Stimulated activated CD8-positive, alpha-beta memory T cell treated with anti-CD3 and anti-CD28 coated beads, Interleukin-7, amount 100 ng/mL, for 48 hours (primary cell): ENCODE data around the gene NAPSA.

Source experiments
- DNase-seq, 2 donors: peaks; one replicate each; pipeline ENCODE4 v3.0.0-alpha.2; 2020; ENCODE audit warnings: low read depth in 1 of 2; ENCODE audit errors: extremely low read depth in 1 of 2

The NAPSA gene

DNA sequence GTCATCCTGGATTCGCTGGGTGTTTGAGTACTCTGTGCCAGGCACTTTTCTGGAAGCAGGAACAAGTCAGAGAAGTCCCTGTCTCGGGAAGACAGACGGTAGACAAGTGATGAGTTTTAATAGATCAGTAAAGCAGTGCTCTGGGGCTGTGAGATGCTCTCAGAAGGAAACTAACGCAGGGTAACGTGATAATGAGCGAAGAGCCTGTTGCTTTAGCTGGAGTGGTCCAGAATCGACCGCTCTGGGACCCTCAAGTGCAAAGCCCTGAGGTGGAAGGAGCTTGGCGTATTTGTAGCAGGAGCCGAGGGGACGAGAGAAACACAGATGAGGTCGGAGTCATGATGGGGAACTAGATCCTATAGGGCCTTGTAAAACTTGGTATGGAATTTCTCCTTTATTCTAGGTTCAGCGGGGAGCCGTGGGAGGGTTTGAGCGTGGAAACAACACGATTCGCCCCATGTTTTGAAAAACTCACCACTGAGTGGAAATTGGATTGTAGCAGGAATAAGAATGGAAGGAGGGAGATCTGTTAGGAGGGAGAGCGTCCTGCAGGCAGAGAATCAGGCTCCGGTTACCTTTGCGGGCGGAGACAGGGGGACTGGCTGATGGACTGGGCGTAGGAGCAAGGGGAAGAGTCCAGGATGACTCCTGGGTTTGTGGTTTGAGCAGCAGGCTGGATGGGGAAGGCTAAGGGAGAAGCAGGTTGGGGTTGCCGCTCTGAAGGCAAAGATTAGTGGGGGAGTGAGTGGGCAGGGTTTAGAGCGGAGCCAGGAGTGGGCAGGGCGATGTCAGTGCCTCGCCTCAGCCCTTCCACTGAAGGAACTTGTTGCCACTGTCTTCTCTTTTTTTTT is 19.5 kb upstream of the NAPSA start:
- no peak for DNase-seq

DNA sequence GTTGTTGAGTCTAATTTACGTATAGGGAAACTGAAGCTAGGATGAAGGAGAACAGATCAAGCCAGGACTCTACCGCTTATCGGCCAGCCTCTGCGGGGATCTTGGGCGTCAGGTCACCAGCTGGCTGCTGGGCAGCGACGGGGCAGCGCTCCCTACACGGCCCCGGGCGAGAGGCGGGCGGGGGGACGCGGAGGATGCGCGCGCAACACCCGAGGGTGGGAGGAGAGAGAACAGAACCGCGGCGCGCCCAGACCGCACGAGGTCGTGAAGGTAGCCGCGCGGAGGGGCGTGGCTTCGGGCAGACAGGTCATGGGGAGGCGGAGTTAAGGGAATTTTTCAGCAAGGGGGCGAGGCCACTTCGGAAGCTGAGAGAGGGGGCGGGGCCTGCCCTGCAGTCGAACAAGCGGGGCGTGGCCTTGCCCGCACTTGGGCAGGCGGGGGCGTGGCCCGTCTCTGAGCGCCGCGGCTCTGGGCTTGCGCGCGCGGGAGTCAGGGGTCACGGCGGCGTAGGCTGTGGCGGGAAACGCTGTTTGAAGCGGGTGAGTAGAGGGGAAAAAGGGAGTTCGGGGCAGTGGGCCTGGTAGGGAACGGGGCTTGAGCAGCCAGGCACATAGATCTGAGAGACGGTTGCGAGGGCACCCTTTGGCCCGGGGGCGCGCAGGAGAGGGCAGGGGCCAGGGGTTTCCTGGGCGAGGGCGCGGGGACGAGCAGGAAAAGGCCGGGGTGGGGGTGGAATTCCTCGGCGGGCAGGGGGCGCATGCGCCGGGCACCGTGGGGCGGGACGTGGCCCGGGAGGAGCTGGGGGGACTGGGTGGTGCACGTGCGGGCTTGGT is 18.6 kb upstream of the NAPSA start, which contains the start of gene POLD1:
POLD1 (plus strand) TSS at position 496 of the 833 bp plus-strand sequence. CDS start 14,505 bp downstream, outside the sequence.
- peak; percentile 96 to 98 for DNase-seq

DNA sequence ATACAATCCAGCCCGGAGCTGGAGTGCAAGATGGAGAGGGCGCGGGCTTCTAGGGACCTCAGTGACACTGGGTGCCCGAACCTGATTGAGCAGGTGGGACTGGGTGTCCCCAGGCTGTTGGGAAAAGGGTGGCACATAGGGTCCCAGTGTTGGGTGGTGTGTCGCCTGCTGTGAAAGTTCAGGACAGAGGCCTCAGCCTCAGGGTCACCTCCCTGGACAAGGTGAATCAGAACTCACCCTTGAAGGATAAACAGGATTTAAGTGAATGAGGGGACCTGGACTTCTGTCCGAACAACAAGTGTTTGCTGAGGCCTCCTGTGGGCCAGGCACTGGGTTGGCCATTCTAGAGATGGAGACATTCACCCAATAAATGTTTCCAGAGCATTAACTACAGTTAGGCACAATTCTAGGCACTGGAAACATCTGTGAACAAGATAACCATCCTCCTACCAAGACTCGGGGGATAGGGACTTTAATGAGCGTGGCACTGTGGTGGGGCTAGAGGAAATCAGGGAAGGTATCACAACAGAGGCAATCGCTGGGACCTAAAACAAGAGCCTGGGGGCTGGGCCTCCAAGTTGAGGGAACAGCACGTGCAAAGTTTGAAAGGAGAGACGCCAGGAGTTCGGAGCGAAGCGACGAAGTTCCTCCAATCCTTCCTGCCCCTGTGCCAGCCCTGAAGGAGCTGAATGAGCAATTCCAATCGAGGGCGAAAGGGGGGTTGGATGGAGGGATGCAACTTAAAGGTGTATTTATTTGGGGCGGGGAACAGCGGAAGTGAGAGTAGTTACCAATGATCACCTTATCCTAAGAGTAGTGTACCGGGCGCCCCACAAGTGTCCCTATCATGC is 17.8 kb upstream of the NAPSA start:
- no peak for DNase-seq

DNA sequence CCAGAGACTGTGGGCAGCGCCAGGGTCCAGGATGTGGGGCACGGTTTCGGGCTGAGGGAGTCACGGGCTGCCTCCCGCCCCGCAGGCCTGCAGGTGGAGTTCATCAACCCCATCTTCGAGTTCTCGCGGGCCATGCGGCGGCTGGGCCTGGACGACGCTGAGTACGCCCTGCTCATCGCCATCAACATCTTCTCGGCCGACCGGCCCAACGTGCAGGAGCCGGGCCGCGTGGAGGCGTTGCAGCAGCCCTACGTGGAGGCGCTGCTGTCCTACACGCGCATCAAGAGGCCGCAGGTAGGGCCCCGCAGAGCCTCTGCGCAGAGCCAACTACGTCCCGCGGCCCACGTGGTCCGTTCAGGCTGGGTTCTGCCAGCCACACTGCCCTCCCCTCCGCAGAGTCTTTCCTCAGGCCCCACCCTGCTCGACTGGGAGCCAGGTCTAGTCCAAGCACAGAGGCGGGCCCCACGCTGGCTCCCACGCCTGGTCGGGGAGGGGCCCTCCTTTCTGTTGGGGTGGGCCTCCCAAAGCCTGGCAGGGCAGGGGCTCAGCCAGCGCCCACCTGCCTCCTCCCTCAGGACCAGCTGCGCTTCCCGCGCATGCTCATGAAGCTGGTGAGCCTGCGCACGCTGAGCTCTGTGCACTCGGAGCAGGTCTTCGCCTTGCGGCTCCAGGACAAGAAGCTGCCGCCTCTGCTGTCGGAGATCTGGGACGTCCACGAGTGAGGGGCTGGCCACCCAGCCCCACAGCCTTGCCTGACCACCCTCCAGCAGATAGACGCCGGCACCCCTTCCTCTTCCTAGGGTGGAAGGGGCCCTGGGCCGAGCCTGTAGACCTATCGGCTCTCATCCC is 16.7 kb upstream of the NAPSA start:
- no peak for DNase-seq

DNA sequence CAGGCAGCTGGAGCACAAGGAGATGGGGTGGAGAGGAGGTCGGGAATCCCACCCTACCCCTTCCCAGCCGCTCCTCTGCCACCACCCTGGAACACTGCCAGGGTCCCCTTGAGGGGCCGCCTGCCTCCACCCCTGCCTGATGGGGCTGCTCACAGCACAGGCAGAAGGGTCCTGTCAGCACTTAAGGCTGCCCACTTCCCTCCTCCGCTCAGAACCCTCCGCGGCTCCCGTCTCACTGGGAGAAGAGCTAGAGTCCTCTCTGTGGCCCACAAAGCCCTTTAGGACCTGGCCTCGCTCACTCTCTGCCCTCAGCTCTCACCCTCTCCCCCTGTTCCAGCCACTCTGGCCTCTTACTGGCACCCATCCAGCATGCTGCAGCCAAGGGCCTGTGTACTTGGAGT is 15.3 kb upstream of the NAPSA start:
- no peak for DNase-seq

DNA sequence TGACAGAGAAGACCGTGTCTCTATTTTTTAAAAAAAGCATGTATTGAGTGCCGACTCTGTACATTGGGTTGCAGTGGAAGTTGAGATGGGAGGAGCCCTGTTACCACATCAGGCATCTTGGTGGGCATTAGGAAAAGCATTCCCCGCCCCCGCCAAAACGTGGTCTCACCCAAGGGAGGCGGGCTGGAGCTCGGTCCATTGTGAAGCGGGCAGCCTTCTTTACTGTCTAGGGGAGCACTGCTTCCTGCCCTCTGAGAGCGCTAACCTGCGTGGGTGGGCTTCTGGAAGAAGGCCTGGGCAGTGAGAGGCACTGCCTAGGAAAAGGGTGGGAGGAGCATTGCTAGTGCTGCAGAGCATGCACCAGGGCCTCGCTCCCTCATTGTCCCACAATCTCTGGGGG is 14.7 kb upstream of the NAPSA start:
- DNase-seq, result no peak

DNA sequence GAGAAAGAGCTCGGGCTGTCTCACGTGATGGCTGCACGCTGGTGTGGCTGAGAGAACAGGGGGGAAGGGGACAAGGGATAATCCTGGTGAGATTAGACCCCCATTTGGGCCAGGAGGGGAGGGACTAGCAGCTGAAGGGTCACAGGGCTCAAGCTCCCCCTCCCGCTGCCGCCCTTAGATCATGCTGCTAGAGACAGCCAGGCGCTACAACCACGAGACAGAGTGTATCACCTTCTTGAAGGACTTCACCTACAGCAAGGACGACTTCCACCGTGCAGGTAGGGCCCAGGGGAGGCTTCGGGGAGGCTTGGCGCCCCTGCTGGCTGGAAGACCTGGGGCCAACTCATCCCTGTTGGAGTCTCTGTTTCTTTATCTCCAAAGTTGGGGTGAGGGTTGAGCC is 14.2 kb upstream of the NAPSA start:
- no peak for DNase-seq

DNA sequence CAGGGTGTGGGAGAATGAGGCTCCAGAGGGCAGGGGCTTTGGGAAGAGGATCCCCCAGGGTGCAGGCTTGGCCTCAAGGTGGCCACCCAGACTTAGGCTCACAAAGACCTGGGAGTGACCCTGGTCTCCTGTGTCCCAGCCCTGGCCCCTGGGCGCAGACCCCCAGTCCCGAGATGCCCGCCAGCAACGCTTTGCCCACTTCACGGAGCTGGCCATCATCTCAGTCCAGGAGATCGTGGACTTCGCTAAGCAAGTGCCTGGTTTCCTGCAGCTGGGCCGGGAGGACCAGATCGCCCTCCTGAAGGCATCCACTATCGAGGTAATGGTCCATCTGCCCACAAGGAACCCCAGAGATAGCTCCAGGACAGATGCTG is 13.4 kb upstream of the NAPSA start:
- no peak for DNase-seq

DNA sequence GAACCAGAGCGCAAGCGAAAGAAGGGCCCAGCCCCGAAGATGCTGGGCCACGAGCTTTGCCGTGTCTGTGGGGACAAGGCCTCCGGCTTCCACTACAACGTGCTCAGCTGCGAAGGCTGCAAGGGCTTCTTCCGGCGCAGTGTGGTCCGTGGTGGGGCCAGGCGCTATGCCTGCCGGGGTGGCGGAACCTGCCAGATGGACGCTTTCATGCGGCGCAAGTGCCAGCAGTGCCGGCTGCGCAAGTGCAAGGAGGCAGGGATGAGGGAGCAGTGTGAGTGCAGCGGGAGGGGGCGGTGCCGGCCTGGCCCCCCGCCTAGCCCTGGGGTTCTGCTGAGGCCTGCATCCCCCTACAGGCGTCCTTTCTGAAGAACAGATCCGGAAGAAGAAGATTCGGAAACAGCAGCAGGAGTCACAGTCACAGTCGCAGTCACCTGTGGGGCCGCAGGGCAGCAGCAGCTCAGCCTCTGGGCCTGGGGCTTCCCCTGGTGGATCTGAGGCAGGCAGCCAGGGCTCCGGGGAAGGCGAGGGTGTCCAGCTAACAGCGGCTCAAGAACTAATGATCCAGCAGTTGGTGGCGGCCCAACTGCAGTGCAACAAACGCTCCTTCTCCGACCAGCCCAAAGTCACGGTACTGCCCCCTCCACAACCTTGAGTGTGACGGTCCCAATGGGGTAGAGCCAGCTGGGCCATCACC is 12.9 kb upstream of the NAPSA start:
- no peak for DNase-seq

DNA sequence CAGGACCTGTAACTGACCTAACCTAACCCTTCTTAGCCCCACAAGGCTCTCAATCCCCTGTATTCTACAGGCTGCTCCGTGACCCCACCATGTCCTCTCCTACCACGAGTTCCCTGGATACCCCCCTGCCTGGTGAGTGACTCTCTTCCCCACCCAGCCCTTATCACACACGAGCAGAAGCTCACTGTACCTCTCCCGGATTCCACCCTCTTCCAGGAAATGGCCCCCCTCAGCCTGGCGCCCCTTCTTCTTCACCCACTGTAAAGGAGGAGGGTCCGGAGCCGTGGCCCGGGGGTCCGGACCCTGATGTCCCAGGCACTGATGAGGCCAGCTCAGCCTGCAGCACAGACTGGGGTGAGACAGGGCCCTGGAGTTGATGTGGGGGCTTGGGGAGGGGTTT is 12.1 kb upstream of the NAPSA start:
- DNase-seq, result no peak

DNA sequence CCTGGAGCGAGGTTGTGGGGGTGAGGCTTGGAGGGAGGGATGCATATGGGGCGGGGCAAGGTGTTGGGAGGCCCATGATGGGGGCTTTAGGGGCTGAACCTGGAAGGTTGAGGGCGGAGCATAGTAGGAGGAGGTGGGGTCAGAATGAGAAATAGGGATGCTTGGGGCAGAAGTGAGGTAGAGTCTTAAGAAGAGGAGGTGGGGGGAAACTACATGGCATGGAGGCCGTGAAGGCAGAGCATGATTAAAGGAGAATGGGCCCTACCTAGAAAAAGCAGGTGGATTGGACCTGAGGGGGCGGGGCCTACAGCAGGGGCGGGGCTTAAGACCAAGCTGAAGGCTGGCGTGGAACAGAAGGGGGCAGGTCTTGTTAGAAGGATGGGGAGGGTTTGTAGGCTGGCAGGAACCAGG is 11.6 kb upstream of the NAPSA start:
- peak in 1 of 2 donors; percentile 40 for DNase-seq

DNA sequence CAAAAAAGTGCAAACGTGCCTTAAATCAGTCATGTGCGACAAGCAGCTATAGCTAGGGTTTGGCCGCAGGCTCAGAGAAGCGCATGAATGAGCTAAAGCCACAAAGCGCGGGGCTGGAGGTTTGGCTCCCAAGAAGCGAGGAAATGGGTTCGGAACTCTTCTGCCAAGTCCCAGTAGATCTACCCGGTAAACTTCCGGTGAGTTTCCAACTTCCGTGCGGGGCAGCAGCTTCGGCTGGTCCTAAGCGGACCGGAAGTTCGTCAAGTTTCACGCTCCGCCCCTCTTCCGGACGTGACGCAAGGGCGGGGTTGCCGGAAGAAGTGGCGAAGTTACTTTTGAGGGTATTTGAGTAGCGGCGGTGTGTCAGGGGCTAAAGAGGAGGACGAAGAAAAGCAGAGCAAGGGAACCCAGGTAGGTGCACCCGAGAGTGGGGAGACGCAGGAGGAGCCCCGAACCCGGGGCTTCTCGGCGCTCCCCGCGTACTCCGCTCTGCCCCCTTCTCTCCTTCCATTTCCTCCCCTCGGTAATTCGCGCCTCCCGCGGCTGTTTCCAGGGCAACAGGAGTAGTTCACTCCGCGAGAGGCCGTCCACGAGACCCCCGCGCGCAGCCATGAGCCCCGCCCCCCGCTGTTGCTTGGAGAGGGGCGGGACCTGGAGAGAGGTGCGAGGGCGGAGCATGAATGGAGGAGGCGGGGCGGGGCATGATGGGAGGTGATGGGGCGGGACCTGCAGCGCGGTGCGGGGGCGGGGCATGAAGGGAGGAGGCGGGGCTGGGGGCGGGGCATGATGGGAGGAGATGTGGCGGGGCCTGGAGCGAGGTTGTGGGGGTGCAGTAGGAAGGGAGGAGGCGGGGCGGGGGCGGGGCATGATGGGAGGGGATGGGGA is 11.0 kb upstream of the NAPSA start, which contains the start of gene NR1H2:
NR1H2 (plus strand) TSS at position 292 of the 885 bp plus-strand sequence. CDS start 1,149 bp downstream, outside the sequence.
- DNase-seq, result peak; percentile 87 to 88

DNA sequence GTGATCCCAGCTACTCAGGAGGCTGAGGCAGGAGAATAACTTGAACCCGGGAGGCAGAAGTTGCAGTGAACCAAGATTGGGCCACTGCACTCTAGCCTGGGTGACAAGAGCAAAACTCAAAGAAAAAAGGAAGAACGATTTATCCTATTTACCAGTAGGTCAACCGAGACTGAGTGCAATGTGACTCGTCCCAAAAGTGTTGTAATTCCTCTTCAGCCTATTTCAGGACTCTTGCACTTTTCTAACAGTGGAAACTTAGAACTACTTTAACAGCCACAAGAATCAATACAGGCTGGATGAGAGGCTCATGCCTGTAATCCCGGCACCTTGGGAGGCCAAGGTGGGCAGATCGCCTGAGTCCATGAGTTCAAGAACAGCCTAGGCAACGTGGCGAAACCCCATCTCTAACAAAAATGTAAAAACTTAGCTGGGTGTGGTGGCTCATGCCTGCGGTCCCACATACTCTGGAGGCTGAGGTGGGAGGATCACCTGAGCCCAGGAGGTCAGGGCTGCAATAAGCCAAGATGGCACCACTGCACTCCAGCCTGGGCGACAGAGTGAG is 6.6 kb upstream of the NAPSA start:
- DNase-seq, result no peak

DNA sequence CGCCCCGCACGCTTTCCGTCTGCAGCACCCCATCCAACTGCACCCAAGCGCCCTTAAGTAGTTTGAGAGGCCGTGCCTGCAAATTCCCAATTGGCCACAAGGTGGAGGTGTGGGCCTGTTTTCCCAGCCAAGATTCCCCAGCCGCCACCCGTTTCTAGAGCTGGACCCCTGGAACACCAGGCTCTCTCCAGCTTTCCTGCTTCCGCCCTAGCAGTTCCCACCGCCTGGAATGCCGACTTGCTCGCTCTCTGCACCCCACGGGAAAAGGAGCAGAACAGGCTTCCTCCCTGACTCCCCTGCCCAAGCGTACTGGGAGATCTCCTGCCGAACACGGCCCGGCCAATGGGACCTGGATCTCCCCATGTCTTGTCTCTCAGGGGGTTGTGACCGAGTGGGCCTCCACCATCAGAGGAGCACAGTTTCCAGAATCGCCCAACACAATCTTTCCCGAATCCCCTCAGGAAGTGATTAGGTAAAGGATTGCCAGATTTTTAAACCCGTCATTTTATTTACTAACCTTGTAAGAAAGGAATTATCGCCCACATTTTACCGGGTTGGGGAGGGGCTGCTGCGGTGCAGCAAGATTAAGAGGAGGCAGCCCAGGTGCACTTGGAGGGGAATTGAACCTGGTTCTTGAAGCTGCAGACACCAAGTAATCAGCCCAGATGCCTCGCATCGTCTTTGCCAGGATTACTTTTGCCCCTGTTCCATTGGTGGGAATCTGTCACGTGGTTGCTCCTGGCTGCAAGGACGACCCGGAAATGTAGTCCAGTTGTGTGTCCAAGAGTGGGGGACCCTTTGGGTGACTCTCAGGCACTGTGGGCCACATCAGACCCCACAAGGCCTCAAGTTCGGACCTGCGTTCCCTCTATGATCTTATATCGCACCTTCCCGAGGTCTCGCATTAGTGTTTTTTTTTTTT is 3.5 kb upstream of the NAPSA start:
- DNase-seq, result peak in 1 of 2 donors; percentile 64

DNA sequence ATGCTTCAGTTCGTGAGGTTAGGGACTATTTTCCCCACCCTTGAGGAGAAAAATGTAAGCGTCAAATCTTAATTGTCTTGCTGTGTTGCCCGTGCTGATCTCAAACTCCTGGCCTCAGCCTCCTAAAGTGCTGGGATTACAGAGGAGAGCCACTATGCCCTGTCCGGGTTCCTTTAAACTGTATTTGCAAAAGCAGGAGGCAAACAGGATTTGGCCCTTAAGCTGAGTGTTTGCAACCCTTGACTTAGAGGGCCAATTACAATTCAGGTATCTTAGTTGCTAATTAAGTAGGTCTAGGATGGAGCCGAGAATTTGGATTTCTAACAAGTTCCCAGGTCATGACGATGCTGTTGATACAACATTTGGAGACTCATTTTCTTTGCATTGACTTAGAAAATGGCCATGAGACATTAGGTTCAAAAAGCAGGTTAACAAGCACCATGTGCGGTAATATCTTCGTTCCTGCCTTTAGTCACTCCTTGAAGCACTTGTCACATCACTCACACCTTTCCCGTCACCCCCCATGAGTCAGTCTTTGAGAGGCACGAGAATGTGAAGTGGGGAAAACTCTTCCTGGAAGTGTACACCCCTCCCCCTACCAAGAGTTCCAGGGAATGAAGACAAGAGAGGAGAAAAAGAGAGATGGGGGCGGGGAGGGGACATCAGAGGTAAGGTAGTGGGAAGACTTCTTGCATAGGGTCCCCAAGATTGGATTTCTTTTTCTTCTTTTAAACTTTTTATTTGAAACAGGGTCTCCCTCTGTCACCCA is 2.6 kb downstream of the NAPSA start:
- DNase-seq, result peak in 1 of 2 donors; percentile 74

DNA sequence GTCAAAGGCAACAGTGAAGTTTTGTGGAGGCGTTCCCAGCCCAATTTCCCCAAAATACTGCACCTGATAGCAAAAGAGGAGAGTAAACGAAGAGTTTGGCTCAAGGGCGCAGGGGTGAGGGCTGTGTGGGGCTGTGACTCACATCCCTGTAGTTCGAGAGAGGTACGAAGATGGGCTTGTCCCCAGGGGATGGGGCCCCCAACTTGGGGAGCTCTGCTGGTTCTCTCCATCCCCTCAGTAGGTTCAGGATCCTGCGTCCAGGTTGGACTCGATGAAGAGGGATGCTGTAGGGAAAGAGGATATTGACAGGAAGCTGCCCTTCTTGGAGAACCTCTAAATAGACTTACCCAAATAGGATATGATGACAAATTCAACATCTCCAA is 3.4 kb downstream of the NAPSA start:
- no peak for DNase-seq
